ENCODE measurements around the gene PALM. TPM values are rescaled to one million over a fixed set of nuclear protein-coding genes. Genes with fewer than 3 reads are reported as not detected.

The PALM gene
- total and polyA plus RNA-seq, 9 of the 15 experiments (the other 6 are each of a cell fraction or from before 2014, with no cell fraction given): 0.04 to 6.6 (median 1.7) TPM

DNA sequence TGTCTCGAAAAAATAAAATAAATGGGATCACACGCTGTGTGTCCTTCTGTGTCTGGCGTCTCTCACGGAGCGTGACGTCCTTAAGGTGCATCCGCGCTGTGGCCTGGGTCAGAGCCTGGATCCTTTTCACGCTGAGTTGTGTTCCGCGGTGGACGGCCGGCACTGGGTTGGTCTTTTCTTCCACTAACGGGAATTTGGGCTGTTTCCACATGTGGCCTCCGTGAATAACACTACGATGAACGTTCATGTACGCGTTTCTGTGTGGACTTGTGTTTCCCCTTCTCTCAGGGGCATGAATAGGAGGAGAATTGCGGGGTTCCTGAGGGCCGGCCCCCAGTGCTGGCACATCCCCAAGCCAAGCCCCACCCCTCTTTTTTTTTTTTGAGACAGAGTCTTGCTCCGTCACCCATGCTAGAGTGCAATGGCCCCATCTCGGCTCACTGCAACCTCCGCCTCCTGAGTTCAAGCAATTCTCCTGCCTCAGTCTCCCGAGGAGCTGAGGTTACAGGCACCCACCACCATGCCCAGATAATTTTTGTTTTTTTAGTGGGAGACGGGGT, 82.4 kb downstream of the PALM start:
- Histone ChIP-seq H3K79me2 (ENCODE audit: control insufficient read depth, insufficient read depth, low read length) (peaks cover 12% of the 10 kb centered on the region; the same call in 2 of the 3 replicates), H3K27ac (ENCODE audit: extremely low read depth, low read depth, low read length) (peak overlapping the region; percentile 99), H3K4me2 (ENCODE audit: insufficient read depth, low read length) (peak overlapping the region; percentile 79), H4K20me1 (replicated peaks; ENCODE audit: control insufficient read depth, insufficient read depth, low read length) (no peaks in the 10 kb centered on the region), H3K27me3 (ENCODE audit: control insufficient read depth in 2 of 2, insufficient read depth in 2 of 2, low read length in 2 of 2) (no peaks in the 10 kb centered on the region), H2AFZ (ENCODE audit: low read depth, low read length) (peak overlapping the region; percentile 78), H3K4me1 (replicated peaks in 1 of 2; ENCODE audit: control insufficient read depth in 2 of 2, insufficient read depth in 2 of 2, low read length in 2 of 2) (peaks cover 43 to 82% of the 10 kb centered on the region in 2 experiments), H3K9ac (ENCODE audit: insufficient read depth in 1 of 2, low read depth in 2 of 2, low read length in 2 of 2) (peak overlapping the region; percentile 75 to 95), H3K9me1 (ENCODE audit: control insufficient read depth, insufficient read depth, low read length) (no peaks in the 10 kb centered on the region), H3K9me3 (replicated peaks; ENCODE audit: control insufficient read depth, insufficient read depth, low read depth, low read length) (peaks cover 3% of the 10 kb centered on the region; the same call in 1 of the 2 replicates), H3K36me3 (ENCODE audit: control insufficient read depth, insufficient read depth, low read length) (no peaks in the 10 kb centered on the region), H3K4me3 (peak overlapping the region; percentile 35; the same call in 1 of the 2 replicates)
- in situ Hi-C loops (cut with MboI): no loop called here
- ATAC-seq (peak; percentile 56), FAIRE-seq (no peak), DNase-seq (ENCODE audit: extremely low read depth in 1 of 4, low spot score in 3 of 4) (peak; percentile 45 to 75 (median 48))
- intact Hi-C loops (cut with micrococcal nuclease): no loop called here
- 13% methylated on average over 24 of the region's 26 CpGs for WGBS (ENCODE audit: insufficient coverage, low coverage, missing lambda C conversion rate)
- BruUV-seq (replicated peaks): TSS peak; percentile 66
- ChIA-PET CTCF (ENCODE audit: low intra/inter-chr PET ratio) (no interaction called here), POLR2A (interaction anchor here (0.5 to 0.7 kb wide), 2 partner anchors 462 to 607 kb away, joined by 3 to 4 read pairs; no protein-coding TSS in a partner anchor)
- TF ChIP-seq SIRT6 (IDR thresholded peaks at IDR 0.05; ENCODE audit: low read depth, low read length) (no peak), FOS (IDR thresholded peaks at IDR 0.05; ENCODE audit: extremely low read depth, insufficient read length) (no peak), NCOA6 (IDR thresholded peaks at IDR 0.05) (no peak), RUNX1 (IDR thresholded peaks at IDR 0.05; ENCODE audit: low read depth) (no peak), MAZ (CRISPR knock-in tag; conservative IDR thresholded peaks at IDR 0.05 in 1 of 2, IDR thresholded peaks at IDR 0.05 in 1 of 2) (0 out of 4 replicates have a peak, but pooled peaks of 1 of the 2 experiments have one; percentile 19), HLTF (IDR thresholded peaks at IDR 0.05) (no peak), BRD9 (IDR thresholded peaks at IDR 0.05; ENCODE audit: low read depth, partially characterized antibody) (peak; percentile 77), TEAD2 (tag; IDR thresholded peaks at IDR 0.05) (peak; percentile 10; the same call in 1 of the 2 replicates), SUPT5H (IDR thresholded peaks at IDR 0.05) (peak; percentile 61; the same call in 1 of the 2 replicates), TEAD1 (CRISPR knock-in tag; IDR thresholded peaks at IDR 0.05) (no peak), ELF2 (CRISPR knock-in tag; IDR thresholded peaks at IDR 0.05) (no peak), E2F3 (CRISPR knock-in tag; IDR thresholded peaks at IDR 0.05) (no peak), HMG20B (CRISPR knock-in tag; IDR thresholded peaks at IDR 0.05) (no peak), ZNF561 (CRISPR knock-in tag; conservative IDR thresholded peaks at IDR 0.05) (no peak), TAF9B (IDR thresholded peaks at IDR 0.05; ENCODE audit: partially characterized antibody) (no peak), ZFX (CRISPR knock-in tag; IDR thresholded peaks at IDR 0.05) (peak; percentile 36; the same call in 1 of the 2 replicates), RHOXF2B (CRISPR knock-in tag; conservative IDR thresholded peaks at IDR 0.05) (no peak), LARP7 (IDR thresholded peaks at IDR 0.05) (0 out of 2 replicates have a peak, but pooled peaks have one; percentile 43), FOXK2 (conservative IDR thresholded peaks at IDR 0.05 in 1 of 2, IDR thresholded peaks at IDR 0.05 in 1 of 2; ENCODE audit: low read depth in 2 of 2) (no peak)
- TF ChIP-seq, protein P1, sequence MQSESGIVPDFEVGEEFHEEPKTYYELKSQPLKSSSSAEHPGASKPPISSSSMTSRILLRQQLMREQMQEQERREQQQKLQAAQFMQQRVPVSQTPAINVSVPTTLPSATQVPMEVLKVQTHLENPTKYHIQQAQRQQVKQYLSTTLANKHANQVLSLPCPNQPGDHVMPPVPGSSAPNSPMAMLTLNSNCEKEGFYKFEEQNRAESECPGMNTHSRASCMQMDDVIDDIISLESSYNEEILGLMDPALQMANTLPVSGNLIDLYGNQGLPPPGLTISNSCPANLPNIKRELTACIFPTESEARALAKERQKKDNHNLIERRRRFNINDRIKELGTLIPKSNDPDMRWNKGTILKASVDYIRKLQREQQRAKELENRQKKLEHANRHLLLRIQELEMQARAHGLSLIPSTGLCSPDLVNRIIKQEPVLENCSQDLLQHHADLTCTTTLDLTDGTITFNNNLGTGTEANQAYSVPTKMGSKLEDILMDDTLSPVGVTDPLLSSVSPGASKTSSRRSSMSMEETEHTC (IDR thresholded peaks at IDR 0.05): no peak

All from K562 (cell line).